Activated naive CD4-positive, alpha-beta T cell treated with anti-CD3 and anti-CD28 coated beads for 36 hours (primary cell): ENCODE results near the gene CDNF. TPM values are rescaled to one million over a fixed set of nuclear protein-coding genes. Genes with fewer than 3 reads are reported as not detected.
"Not testable (repeated sequence)": the region's sequence is repeated elsewhere in the genome, so short reads cannot be mapped to it uniquely, and the experiment has no call there.

ENCODE experiments used
- CTCF ChIA-PET: fragments of 350-600 bp; sonication (Branson Sonifier 250); formaldehyde crosslinking; loops from one replicate; lab custom pipeline; 2021; ENCODE audit warnings: antibody characterized with exemption; lab: Charles Lee
- DNase-seq: peaks from one replicate; pipeline ENCODE4 v3.0.0-alpha.2; 2020
- H3K27ac Mint-ChIP-seq: one replicate; pipeline ENCODE4 v1.8.0; 2021; ENCODE audit warnings: mild to moderate bottlenecking, mixed read lengths
- H3K27me3 Mint-ChIP-seq: one replicate; pipeline ENCODE4 v1.8.0; 2021; ENCODE audit warnings: low read depth, mixed read lengths
- H3K36me3 Mint-ChIP-seq: one replicate; pipeline ENCODE4 v1.8.0; 2021; ENCODE audit warnings: low read depth, mixed read lengths
- H3K4me1 Mint-ChIP-seq: one replicate; pipeline ENCODE4 v1.8.0; 2021; ENCODE audit warnings: low read depth, mixed read lengths
- H3K4me3 Mint-ChIP-seq: one replicate; pipeline ENCODE4 v1.8.0; 2021; ENCODE audit warnings: mild to moderate bottlenecking, moderate library complexity, mixed read lengths
- H3K9me3 Mint-ChIP-seq: one replicate; pipeline ENCODE4 v1.8.0; 2021; ENCODE audit warnings: mixed read lengths
- intact Hi-C: fragments of 100-400 bp; cut with micrococcal nuclease; formaldehyde crosslinking; loops from one replicate; pipeline ENCODE4 v1.15.1; 2023
- total RNA-seq, 2 experiments: library from RNA; stranded (reverse); gene quantifications; one replicate each; pipeline ENCODE4 v1.2.3, GENCODE V29; 2021

The CDNF gene
- total RNA-seq, 2 experiments from 2014 or later = 1.6 to 1.8 TPM

DNA sequence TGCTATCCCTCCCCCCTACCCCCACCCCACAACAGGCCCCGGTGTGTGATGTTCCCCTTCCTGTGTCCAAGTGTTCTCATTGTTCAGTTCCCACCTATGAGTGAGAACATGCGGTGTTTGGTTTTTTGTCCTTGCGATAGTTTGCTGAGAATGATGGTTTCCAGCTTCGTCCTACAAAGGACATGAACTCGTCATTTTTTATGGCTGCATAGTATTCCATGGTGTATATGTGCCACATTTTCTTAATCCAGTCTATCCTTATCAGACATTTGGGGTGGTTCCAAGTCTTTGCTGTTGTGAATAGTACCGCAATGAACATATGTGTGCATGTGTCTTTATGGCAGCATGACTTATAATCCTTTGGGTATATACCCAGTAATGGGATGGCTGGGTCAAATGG, 26.6 kb upstream of the CDNF start:
- H3K27ac Mint-ChIP-seq, CTCF ChIA-PET, H3K4me3 Mint-ChIP-seq, H3K9me3 Mint-ChIP-seq, DNase-seq, H3K27me3 Mint-ChIP-seq, H3K4me1 Mint-ChIP-seq, intact Hi-C loops: not testable (repeated sequence)
- peaks cover 37% of the 10 kb centered on the region for H3K36me3 Mint-ChIP-seq

DNA sequence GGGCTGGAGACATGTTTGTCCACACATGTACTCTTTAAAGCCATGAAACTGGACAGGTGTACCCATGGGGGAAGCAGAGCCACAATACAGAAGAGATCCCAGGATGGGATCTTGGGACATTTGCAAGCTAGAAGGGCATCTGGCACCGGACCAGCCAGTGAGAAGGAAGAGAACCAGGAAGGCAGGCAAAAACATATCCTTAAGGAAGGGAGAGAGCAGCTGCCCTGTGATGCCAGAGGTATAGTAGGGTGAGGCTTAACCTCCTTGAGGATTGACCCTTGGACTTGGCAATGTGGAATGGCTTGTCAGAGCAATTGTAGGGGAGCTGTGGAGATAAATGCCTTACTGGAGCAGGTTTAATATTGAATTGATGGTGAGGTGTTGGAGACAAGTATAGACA, 23.0 kb upstream of the CDNF start:
- H3K27ac Mint-ChIP-seq = no peak overlapping the region
- intact Hi-C loops = no loop called here
- peaks cover 36% of the 10 kb centered on the region for H3K36me3 Mint-ChIP-seq

DNA sequence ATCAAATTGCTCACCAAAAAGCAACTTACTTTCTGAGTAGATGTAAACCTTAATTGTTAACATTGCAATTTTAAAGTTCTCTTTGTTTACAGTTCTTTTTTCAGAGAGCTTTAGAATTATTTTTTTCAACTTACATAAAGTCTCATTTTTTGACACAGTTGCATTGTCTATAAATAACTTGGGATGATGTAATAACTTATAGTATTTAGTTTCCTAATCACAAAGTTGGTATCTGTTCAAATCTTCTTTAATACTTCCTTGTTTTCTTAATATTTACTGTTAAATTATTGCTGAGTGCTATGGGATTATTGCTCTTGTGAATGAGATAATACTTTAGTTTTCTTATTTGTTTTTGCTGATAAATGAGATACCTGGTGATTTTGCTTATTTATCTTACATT, 21.9 kb upstream of the CDNF start:
- Mint-ChIP-seq H3K4me1 (no peaks in the 10 kb centered on the region), H3K27ac (no peak overlapping the region), H3K4me3 (no peak overlapping the region), H3K9me3 (no peaks in the 10 kb centered on the region), H3K36me3 (peaks cover 33% of the 10 kb centered on the region), H3K27me3 (no peaks in the 10 kb centered on the region)
- intact Hi-C loops = no loop called here
- DNase-seq = no peak
- CTCF ChIA-PET = no interaction called here

More for the DNA sequence above, 23.0 kb upstream of the CDNF start:
- CTCF ChIA-PET = no interaction called here
- no peaks in the 10 kb centered on the region for H3K27me3 Mint-ChIP-seq
- H3K4me3 Mint-ChIP-seq = no peak overlapping the region
- H3K4me1 Mint-ChIP-seq = no peaks in the 10 kb centered on the region
- no peak for DNase-seq
- no peaks in the 10 kb centered on the region for H3K9me3 Mint-ChIP-seq

DNA sequence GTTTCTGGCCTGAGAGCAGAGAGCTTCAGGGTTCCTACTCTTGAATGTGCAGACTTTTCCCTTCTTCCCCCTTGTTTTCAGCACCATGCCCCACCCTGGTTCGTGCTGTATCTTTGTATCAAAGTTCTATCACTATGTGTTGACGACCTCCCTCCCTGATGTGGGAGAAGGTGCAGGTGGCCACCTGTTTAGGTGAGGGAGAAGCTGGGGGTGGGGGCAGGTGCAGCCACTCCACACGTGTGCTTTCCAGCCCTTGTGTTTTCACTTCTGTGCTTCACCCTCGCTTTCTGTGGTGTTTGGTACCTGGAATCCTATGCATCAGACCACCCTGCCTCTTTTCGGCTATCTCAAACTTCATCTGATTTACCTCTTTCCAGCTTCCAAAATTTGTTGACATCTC, 21.2 kb upstream of the CDNF start:
- Mint-ChIP-seq H3K4me1 (no peaks in the 10 kb centered on the region), H3K4me3 (no peak overlapping the region), H3K27ac (no peak overlapping the region), H3K9me3 (no peaks in the 10 kb centered on the region), H3K36me3 (peaks cover 29% of the 10 kb centered on the region), H3K27me3 (no peaks in the 10 kb centered on the region)
- CTCF ChIA-PET = no interaction called here
- no peak for DNase-seq
- intact Hi-C loops = no loop called here

DNA sequence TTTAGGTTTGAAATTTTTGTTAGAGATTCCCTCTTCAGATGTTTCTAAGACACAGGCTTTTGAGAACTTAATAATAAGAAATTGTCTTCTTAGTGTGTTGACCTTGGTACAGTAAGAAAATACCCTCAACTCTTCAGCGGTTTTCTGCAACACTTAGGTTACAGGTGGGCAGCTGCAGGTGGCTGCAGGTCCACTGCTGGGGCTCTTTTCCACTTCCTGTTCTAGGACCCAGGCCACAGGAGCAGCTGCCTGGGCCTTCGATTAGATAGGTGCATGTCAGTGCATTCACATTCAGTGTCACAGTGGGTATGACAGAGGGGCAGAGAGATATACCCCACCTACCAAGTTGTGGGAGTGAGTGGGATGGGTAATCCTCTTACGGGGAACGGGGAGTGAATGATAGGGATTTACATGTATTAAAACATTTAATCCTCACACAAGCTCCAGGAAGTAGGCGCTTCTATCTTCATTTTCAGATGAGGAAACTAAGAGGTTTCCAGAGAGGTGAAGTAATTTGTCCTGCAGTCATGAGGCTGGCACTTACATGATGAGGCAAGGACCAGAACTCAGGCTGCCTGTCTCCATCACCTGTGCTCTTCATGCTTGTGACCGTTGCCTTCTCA, 20.6 kb upstream of the CDNF start:
- H3K4me1 Mint-ChIP-seq = no peaks in the 10 kb centered on the region
- intact Hi-C loops = no loop called here
- no peak for DNase-seq
- no peaks in the 10 kb centered on the region for H3K27me3 Mint-ChIP-seq
- no peaks in the 10 kb centered on the region for H3K9me3 Mint-ChIP-seq
- H3K36me3 Mint-ChIP-seq = peaks cover 28% of the 10 kb centered on the region
- CTCF ChIA-PET = no interaction called here
- no peak overlapping the region for H3K4me3 Mint-ChIP-seq
- no peak overlapping the region for H3K27ac Mint-ChIP-seq

DNA sequence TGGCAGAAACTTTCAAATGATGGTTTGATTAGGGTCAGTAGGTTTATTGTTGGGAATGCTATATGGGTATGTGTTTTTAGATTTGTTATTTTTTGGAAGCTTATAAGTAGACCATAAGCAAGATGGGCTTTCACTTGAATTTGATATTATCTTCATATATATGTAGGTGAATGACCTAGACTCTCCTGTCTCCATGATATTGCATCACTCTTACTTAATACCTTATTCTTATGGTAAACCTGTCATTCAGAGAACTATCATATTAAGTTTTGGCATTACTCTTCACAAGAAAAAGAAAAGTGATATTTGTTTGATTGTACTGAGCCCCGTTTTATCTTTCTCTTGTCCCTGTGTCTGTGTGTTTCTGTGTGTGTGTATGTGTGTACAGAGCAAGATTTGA, 17.6 kb upstream of the CDNF start:
- no peak overlapping the region for H3K4me3 Mint-ChIP-seq
- H3K27ac Mint-ChIP-seq = no peak overlapping the region
- no peaks in the 10 kb centered on the region for H3K9me3 Mint-ChIP-seq
- no peak for DNase-seq
- H3K27me3 Mint-ChIP-seq = no peaks in the 10 kb centered on the region
- intact Hi-C loops = no loop called here
- CTCF ChIA-PET = no interaction called here
- H3K4me1 Mint-ChIP-seq = no peaks in the 10 kb centered on the region
- H3K36me3 Mint-ChIP-seq = peaks cover 17% of the 10 kb centered on the region

DNA sequence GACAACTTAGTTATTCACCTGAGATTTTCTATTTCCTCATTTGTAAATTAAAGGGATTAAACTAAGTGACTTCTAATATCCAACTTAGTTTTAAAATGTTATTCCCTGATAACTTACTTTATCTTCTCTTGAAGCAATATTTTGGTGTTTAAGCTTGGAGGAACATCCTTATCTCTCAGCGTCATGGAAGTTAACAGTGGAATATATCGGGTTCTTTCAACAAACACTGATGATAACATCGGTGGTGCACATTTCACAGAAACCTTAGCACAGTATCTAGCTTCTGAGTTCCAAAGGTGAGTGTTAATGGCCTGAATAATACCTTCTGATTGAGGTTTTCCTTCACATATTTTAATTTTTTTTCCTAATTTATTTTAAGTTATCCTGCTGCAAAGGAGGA, 14.4 kb upstream of the CDNF start:
- Mint-ChIP-seq H3K9me3 (no peaks in the 10 kb centered on the region), H3K4me3 (no peak overlapping the region), H3K4me1 (peaks cover 1% of the 10 kb centered on the region), H3K27me3 (no peaks in the 10 kb centered on the region), H3K36me3 (peaks cover 12% of the 10 kb centered on the region), H3K27ac (no peak overlapping the region)
- intact Hi-C loops = no loop called here
- CTCF ChIA-PET = no interaction called here
- no peak for DNase-seq

DNA sequence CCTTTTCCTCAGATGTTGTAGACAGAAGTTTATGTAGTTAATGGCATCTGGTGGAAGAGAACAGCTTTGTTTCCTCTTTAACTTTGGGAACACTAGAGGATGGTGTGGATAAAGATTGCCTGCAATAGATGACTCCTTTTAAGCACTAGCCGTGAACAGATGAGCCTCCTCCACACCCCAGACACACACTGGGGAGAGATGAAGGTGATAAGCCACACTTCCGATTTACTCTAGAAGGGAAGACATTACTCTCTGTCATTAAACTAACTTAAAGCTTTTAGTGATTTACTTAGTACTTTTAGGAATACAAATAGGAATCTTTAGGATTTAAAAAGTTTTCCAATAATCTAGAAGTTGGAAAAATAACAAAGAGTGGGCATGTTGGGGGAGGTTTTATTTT, 7.1 kb upstream of the CDNF start:
- DNase-seq = no peak
- Mint-ChIP-seq H3K4me1 (peaks cover 10% of the 10 kb centered on the region), H3K9me3 (no peaks in the 10 kb centered on the region), H3K27me3 (no peaks in the 10 kb centered on the region), H3K36me3 (peaks cover 32% of the 10 kb centered on the region), H3K27ac (no peak overlapping the region), H3K4me3 (no peak overlapping the region)
- intact Hi-C loops = no loop called here
- CTCF ChIA-PET = interaction anchor here (0.6 to 0.9 kb wide), 2 partner anchors 10 to 32 kb away, joined by 3 to 4 read pairs; no protein-coding TSS in a partner anchor

DNA sequence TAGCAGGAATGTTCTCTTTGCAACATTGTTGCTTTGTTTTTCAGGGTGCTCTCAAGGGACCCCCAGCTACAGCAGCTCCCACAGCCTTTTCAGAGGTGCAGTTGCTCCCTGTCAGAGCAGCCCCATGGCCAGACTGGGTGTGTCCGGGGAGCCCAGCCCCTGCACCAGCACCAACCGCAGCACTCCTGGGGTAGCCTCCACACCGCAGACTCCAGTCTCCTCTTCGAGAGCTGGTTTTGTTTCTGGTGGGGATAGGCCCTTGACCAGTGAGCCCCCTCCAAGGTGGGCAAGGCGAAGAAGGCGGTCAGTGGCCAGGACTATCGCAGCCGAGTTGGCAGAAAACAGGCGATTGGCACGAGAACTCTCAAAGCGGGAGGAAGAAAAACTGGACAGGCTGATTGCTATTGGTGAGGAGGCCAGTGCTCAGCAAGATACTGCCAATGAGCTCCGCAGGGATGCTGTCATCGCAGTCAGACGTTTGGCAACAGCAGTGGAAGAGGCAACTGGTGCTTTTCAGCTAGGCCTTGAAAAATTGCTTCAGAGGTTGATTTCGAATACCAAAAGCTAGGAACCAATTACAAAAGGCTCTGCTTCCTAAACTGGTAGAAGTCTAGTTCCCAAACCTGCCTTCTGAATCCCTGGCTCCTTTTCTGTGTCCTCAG, 5.6 kb upstream of the CDNF start:
- CTCF ChIA-PET = interaction anchor here (0.7 to 1.1 kb wide), 3 partner anchors 56 to 517 kb away, joined by 3 read pairs; no protein-coding TSS in a partner anchor
- Mint-ChIP-seq H3K4me3 (no peak overlapping the region), H3K9me3 (no peaks in the 10 kb centered on the region), H3K4me1 (peaks cover 19% of the 10 kb centered on the region), H3K36me3 (peaks cover 38% of the 10 kb centered on the region), H3K27ac (no peak overlapping the region), H3K27me3 (no peaks in the 10 kb centered on the region)
- intact Hi-C loops = no loop called here
- DNase-seq = no peak

DNA sequence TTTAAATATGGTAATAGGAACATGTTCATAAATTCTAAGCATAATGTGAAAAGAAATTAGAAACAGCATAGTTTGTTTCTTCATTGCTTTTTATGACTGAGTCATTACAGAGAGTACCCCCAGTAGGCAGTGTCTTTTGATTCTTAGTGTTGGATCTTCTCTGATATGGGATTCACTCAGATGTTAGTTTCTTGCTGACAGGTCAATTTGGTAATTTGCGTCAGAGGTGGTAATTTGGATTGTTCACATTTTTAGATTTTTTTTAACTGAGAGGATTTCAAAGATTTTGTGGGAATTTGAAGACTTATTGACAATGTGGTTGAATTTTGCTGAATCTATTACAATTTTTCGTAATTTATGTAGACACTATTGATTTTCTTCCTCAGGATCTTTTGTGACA, 2.3 kb upstream of the CDNF start:
- CTCF ChIA-PET = no interaction called here
- Mint-ChIP-seq H3K4me3 (peak overlapping the region; percentile 92), H3K27ac (no peak overlapping the region), H3K27me3 (no peaks in the 10 kb centered on the region), H3K9me3 (no peaks in the 10 kb centered on the region), H3K4me1 (peaks cover 22% of the 10 kb centered on the region), H3K36me3 (peaks cover 39% of the 10 kb centered on the region)
- intact Hi-C loops = no loop called here
- DNase-seq = no peak

DNA sequence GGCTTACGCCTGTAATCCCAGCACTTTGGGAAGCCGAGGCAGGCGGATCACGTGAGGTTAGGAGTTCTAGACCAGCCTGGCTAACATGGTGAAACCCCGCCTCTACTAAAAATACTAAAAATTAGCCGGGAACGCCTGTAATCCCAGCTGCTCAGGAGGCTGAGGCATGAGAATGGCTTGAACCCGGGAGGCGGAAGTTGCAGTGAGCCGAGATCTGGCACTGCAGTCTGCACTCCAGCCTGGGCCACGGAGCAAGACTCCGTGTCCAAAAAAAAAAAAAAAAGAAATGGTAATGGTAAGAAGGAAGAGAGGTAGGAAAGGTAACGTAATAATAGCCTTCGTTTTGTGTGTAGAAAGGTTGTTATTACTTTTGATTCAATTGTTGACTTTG, 1.5 kb upstream of the CDNF start:
- CTCF ChIA-PET = interaction anchor here (0.6 to 1.0 kb wide), 3 partner anchors 133 to 653 kb away, joined by 3 to 5 read pairs (median 3); no protein-coding TSS in a partner anchor
- Mint-ChIP-seq H3K27me3 (no peaks in the 10 kb centered on the region), H3K27ac (peak overlapping the region; percentile 85), H3K36me3 (peaks cover 34% of the 10 kb centered on the region), H3K4me3 (peak overlapping the region; percentile 92), H3K4me1 (peaks cover 22% of the 10 kb centered on the region), H3K9me3 (no peaks in the 10 kb centered on the region)
- DNase-seq = peak; percentile 22
- intact Hi-C loops = loop anchor here (2.0 to 5.0 kb wide), 3 partner anchors 277 to 1052 kb away; no protein-coding TSS in a partner anchor

DNA sequence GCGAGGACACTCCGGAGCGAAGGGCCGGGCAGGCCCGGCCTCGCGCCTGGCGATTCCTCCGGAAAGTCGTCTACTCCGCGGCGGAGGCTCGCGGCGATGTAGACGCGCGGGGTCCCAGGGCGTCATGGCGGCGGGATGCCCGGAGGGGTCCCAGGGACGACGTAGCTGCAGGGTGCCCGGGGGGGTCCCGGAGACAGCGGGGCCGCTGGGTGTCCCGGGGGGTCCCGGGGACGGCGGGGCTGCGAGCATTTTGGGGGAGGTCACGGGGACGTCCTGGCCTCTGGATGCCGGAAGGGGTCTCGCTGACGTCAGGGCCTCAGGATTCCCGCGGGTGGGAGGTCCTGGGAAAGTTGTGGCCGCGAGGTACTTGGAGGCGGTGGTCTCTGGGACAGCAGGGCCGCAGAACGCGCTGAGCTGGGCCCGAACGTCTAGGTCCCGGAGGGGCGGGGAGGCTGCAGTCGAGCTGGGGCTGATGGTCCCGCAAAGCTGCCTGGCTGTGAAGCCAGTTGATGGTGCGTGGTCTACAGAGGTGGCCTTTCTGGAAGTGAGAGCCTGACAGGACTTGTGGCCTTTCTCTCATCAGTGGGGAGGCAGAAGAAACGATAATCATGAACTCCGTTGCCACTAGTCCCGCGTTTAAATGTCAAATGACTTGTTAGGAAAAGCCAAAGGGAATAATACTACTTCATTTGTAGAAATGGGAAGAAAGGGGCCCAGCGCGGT, 906 bp upstream of the CDNF start:
- Mint-ChIP-seq H3K9me3 (no peaks in the 10 kb centered on the region), H3K36me3 (peaks cover 31% of the 10 kb centered on the region), H3K4me3 (peak overlapping the region; percentile 92), H3K27me3 (no peaks in the 10 kb centered on the region), H3K4me1 (peaks cover 22% of the 10 kb centered on the region), H3K27ac (peak overlapping the region; percentile 93)
- DNase-seq = peak; percentile 21
- intact Hi-C loops = loop anchor here (1.0 to 5.0 kb wide), 12 partner anchors 40 to 1052 kb away; partner anchors contain the start of genes DCLRE1C, MEIG1, RPP38 and SUV39H2
- CTCF ChIA-PET = interaction anchor here (0.6 to 3.2 kb wide), 9 partner anchors 108 to 652 kb away, joined by 3 to 11 read pairs (median 4); no protein-coding TSS in a partner anchor
